HG02571 (cell line): ENCODE data around the gene KIAA0513.
A peak's percentile ranks its signal among the peaks of the same experiment; 100 is the strongest.
"Not testable (repeated sequence)": the region's sequence is repeated elsewhere in the genome, so short reads cannot be mapped to it uniquely, and the experiment has no call there.

ENCODE experiments used
- ATAC-seq: cut with Tn5 transposase; IDR thresholded peaks from one replicate; pipeline ENCODE4 v1.9.1; 2021; ENCODE audit warnings: mild to moderate bottlenecking, moderate library complexity; ENCODE audit not compliant: unreplicated experiment

Gene KIAA0513

DNA sequence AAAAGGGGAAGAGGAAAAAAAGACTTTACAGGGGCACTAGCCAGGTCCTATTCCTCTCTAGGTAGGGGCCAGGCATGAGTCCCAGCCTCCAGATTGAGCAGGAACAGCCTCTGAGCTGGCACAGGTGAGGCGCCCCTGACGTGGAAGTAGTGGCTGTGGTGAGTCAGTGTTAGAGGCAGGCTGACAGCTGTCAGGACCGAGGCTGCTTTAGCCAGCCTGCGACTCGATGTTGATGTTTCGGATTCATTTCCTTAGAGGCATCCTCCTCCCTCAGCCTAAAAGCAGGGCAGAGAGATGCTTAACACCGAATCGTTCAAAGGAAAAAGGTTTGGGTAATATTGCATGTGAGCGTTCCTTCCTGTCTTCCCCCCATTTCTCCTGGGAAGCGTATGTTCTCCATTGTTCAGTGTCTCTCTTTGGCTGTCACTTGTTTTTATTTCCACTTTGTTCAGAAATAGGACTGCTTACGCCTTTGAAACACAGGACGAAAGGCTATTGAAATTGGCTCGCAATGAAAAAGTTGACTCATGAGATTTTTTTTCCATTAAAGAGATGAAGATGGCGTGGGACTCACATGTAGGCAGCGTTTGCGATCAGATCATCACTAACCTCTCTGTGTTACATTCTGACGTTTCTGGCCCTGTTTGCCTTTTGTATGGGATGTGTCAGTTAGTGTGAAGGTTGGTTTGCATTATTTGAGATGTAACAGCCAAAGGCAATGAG, 1.3 kb downstream of the KIAA0513 start:
- peak; percentile 38 for ATAC-seq

DNA sequence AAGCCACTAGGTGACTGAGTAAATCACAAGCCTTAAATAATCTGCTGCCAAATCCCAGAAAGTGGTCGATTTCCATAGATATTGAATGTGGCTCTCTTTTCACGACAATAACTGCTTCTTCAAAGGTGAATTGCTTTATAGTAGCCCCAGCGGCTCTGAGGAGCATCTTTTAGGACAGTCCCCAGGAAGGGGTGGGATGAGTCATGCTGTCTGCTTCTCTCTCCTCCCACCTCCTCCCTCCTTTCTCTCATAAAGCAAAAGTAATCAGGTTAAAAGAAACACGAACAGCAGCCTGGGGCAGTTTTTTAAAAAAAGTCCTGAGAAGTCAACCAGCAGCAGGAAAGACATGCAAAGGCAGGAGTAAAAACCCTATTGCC, 1.8 kb downstream of the KIAA0513 start:
- no peak for ATAC-seq

DNA sequence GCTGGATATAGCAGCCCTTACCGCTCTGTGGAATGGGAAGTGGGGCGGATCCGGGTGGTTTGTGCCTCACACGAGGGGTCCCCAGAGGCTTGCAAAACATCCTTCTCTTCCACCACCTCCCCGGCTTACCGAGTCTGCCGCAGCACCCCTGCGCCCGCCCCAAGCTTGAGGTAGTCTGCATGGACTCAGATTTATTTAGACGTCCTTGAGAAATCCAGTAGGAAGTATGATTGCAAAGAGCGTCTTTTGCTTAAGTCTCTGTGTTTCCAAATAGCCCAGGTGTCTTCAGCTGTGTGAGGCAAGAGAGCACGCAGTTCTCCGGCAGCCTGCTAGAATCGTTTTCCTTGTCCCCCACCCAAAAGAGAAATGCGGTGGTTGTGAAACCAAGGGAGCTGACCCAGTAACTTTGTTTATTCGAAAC, 2.4 kb downstream of the KIAA0513 start:
- ATAC-seq: no peak

DNA sequence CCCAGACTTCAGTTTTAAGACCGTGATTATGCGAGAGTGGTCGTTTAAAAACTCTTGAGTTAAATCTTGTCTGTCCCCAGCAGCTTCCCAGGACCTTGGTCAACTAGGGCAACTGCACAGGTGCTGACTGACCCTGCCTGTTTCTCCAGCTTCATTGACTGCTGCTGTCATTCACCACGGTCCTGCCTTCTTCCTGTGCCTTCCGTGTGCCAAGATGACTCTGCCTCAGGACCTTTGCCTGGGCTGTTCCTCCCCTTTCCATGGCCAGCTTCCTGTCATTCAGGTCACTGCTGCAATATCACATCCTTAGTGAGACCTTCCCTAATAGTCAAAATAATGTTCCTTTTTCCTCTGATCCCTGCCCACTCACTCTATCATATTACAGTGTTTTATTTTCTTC, 3.9 kb downstream of the KIAA0513 start:
- no peak for ATAC-seq

DNA sequence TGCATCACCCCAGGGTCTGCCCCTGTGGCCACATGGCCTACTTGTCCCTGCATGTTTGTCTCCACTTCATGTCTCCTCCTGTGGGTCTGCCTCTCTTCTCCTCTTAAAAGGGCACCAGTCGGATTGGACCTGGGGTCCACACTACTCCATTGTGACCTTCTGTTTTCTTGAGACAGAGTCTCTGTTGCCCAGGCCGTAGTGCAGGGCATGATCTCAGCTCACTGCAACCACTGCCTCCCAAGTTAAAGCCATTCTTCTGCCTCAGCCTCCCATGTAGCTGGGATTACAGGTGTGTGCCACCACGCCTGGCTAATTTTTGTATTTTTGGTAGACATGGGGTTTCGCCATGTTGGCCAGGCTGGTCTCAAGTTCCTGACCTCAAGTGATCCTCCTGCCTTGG, 4.6 kb downstream of the KIAA0513 start:
- not testable (repeated sequence) for ATAC-seq

DNA sequence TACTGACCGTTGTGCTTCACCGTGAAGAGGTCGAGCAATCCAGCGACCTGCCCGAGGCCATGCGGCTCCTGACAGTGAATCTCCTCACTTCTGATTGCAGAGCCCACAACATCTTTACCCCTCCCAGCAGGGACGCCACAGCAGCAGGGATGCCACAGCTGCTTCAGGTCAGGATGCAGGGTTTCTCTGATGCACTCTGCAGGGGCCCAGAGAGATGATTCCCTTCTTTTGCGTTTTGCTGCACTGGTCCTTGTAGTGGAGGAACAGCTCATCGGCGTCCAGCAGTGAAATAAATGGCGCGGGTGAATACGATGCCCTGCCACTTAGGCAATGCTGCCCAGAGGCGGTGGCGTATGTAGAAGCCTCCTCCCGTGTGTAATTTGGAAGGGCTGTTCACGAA, 5.6 kb downstream of the KIAA0513 start:
- no peak for ATAC-seq

DNA sequence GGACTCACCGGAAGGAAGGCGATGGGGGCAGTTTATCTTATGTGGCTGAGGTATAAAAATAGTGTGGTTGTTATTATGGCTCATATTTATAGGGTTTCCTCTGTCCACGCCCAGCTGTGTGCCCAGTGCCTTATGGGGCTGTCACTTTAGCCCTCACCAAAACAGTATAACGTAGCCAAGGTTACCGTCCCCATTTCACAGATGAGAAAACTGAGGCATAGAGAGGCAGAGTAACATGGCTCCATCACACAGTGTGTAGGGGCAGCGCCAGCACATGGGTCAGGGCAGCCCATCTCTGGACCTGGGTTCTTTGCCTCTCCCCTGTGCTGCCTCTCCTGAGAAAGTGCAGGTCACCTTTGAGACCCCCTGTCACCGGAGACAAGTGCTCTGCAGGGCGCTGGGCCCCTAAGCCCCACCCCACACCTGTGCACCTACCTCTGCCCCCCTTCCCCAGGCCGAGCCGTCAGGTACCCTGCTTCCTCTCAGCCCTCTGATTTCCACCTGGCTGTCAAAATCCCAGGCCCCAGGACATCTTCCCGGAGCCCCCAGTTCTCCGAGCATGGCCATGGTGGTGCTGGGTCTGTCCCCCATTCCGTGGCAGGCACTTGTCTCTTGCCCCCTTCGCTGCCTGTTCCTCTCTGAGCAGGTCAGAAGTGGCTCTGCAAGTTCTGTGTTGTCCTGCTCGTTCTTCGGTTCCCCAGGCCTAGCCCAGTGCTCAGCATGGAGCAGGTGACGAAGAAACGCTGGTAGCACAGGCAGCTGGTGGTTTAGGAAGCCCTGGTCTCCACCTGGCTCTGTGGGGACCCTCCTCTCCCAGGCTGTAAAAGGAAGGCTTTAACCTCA, 7.2 kb downstream of the KIAA0513 start:
- ATAC-seq: no peak

DNA sequence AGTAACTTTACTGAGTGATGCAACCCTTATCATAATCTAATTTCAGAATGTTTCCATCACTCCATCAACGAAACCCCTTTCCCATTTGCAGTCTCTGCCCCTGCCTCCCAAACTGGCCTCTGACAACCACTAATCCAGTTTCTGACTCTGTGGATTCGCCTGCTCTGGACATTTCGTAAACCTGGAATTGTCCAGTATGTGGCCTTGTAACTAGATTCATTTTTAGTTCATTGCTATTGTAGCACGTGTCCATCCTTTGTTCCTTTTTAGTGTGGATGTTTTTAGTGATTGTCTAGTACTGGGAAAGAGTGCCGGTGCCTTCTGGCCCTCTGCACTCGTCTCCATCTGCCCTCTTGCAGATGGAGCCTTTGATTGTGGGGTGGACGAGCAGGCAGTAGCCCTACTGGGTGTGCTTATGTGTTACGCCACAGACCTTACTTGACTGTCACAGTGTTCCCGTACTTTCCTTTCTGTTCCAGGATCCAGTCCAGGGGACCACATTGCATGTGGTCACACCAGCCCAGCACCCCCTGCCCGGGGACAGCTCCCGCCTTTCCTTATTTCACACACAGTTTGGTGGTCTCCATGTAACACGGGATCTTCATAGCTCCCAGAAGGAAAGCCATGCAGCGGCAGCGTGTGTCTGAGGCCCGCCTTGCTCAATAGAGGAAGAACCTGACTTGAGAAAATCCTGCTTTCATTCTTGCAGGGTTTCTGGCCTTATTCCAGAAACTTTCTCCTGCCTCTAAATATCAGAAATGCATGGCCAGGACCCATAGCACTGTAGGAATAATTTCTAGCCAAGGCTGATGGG, 8.8 kb downstream of the KIAA0513 start:
- ATAC-seq: no peak

DNA sequence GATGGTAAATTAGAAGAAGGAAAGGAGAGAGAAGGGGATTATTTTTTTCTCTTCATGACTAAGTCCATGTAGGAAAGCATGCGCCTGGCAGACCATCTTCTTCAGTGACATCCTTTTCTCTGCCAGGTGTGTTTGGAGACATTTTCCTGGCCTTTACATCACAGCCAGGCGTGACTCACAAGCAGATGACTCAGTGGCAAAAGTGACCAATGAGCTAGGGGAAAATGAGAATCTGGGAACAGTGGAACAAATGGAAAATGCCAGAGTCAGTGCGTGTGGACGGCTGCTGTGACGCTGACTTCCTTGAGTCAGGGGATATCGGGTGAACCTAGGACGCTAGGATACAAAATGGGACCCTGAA, 9.4 kb downstream of the KIAA0513 start:
- no peak for ATAC-seq

DNA sequence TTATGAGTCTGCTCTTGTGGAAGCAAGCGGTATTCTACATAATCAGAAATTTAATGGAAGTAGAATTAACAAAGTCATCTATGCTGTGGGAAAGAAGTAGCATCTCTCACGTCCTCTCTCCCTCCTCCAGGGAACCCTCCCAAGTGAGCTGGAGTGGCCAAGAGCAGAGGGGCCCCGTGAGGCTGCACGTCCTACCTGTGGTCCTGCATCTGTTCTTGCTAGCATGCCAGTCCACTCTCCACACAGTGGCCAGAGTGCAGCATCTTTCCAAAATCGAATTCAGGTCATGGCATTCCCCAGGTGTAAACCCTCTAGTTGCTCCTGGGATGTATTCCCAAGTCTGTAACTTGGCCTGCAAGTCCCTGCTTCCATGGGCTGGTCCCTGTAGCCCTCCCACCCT, 10.1 kb downstream of the KIAA0513 start:
- no peak for ATAC-seq

DNA sequence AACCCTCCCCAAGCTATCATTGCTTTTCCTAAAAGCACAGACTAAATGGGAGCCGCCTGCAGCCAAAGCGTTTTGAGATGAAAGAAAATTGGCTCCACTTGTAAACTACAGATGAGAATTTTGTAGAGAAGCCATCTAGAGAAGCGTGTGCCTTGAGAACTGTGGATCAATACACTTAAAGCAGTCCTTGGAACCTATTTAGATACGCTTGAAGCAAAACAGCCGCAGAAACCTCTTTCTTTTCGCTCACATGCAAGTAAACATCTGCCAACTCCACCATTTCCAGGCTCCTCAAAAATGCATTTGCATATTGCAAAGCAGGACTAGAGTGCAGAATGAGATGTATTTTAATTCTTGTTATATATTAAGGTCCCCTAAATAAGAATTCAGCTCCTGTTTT, 13.1 kb downstream of the KIAA0513 start:
- no peak for ATAC-seq

DNA sequence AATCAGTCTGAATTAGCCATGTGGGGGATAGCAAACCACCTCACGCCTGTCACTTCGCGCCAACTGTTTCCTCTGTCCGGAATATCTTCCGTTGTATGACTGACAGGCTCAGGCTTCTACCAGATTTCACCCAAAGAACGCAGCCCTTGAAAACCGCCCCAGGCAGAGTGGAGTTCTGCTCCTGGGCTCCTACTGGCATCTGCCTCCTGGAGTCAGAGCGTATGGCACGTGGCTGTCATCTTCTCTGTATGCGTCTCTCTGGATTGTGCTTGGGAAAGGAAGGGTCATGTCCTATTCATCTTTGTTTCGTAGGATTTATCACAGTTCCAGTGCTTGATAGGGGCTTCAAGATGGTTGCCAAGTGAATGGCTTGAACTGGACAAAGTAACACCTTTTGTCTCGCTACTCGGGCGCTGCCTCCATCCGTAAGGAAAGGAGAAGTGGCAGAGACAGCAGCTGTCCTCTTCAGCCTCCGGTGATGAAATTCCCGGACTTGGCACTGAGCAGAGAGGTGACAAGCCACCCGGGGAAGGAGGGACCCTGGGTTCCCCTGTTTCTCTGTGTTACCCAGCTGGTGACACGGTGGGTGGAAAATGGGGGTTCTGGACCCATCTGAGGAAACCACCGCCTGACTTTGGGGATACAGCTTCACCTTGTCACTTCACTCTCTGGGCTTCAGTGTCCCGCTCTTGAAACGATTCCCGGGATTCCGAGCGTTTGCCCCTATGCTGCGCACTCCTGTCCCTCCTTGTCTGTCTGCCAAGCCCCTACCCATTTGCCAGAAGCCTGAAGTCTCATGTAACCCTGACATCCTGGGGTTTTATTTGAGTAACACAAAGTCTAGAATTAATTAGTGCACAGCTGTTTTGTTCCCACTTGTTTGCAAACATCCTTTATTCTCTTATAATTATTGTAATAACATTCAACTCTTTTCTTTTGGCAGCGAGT, 13.9 kb downstream of the KIAA0513 start:
- ATAC-seq: no peak

DNA sequence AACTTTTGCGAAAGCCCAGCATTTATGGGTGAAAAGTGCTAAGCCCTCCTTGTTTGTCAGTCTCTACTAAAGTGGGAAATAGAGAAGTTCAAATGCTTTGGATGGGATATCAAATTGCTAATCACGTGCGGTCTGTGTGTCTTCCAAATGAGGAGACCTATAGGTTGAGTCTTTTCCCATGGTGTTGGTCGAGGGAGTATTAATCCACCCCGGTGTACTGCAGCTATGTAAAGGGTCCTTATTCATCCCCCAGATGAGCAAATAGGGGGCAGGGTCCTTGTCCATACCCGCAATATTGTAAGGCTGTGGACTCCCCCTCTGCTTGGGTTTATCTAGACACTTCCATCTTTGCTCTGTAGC, 14.6 kb downstream of the KIAA0513 start:
- ATAC-seq: no peak

DNA sequence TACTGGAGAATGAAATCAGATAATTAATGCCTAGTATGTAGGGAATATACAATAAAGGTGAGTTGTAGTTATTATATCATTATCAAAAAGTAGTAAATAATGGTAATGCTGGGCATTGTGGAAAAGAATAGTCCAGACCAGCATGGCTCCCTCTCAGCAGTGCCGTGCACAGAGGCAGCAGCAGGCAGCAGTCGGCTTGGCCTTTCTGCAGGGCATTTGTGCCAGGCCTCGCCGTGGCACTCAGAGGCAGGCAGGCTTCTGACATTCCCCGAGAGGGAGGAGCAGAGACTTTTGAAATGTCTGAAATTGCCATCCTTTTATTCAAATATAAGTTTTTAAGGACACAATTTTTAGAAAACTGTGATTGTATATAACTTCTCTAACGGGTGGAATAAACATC, 15.0 kb downstream of the KIAA0513 start:
- no peak for ATAC-seq

DNA sequence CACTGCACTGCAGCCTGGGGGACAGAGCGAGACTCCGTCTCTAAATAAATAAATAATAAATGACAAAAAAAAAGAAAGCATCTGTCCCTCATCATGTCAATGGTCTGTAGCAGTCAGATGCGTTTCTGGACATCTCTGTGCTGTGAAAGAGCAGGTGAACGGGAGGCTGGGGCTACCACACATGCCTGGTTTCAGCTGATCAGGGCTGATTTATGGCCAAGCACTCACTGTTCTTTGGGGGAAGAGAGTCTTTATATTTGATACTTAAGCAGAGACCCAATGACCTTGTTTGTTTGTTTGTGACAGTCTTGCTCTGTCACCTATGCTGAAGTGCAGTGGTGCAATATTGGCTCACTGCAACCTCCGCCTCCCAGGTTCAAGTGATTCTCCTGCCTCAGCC, 17.5 kb downstream of the KIAA0513 start:
- ATAC-seq: no peak

DNA sequence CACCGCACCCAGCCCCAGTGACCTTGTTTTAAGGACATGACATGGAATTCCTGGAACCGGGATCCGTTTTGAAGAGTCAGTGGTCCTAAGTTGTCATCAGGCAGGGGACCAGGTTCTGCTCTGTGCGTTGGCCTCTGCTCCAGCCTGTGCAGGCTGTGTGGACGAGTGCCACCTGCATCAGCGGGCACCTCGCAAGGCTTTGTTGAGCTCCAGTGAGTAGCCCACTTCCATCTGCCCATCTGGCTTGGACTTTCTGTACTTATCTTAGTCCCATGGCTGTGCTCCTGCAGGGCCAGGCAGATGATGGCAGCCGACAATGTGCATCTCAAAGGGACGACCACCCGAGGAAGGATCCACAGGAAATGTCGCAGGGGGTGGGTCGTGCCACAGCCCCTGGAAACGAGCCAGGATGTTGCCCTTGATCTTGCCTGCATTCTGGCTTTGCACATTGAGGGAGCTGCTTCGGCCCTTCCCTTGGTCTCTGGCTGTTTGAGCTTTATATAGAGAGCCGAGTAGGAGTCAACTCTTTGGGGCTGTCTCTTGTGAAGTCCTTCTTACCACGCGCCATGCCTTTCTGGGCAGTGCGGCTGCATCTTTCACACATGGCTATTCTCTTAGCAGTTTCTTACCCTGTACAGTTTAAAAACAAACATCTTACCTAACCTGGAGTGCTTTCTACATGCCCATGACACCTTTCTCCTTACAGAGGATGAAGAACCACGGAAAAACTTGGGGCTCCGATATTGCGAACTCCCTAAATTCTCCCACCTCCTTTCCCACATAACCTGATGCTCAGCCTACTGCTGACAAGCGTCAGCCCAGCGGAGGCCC, 18.3 kb downstream of the KIAA0513 start:
- ATAC-seq: no peak

DNA sequence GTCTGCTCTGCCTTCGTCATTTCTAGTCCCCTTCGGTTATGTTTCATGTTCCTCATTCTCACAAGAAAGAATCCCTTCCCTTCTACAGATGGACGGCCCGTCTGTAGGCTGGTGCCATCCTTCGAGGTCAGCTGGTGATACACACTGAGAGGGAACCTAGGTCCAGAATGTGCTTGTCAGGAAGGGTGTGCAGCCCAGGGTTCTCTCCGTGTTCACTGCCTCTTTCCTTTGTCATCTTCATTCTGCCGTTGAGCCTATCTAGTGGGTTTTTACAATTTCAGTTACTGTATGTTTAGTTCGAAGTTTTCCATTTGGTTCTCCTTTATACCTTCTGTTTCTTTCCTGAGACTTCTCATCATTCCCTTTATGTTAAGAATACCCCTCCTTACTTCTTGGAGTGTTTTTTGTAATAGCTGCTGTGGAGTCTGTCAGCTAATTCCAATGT, 18.9 kb downstream of the KIAA0513 start:
- ATAC-seq: no peak

DNA sequence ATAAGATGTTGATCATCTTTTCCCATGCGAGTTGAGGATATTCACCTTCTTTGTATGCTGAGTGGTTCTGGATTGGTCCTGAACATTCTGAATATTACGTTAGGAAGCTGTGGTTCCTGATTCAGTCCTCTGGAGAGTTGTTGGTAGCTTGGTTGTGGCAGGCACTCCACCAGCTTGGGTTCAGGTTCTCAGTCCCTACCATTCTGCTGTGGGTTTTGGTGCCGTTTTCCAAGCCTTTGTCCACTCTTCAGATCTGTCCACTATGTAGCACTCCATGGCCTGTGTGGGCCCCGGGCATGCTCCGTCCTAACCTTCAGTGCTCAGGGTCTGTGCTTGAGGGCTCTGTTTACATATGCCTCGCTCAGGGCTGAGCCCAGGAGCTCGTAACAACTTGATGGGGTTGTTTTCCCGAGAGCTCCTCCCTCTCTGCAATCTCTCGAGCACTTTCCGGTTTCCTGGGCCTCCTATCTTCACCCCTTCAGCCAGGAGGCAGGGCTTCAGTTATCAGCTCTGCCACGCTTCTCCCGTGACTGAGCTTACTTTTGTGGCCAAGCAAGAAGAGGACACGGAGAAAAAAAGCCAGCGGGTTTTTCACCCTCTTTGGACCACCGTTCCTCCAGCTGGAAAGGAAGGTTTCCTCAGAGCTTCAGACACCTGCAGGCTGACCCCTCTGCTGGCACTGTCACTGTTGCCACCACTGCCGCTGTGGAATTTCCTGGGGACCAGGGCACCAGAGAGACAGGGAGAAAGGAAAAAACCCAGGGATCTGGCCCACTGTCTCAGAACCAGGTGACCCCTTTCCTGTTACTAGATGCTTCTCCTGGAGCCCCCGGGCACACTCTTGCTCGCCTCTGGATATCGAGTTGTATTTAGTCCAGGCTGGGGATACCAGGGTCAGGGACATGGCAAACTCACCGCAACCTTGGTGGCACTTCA, 19.6 kb downstream of the KIAA0513 start:
- no peak for ATAC-seq
